ENCODE data around the gene PHF5A.

DNA sequence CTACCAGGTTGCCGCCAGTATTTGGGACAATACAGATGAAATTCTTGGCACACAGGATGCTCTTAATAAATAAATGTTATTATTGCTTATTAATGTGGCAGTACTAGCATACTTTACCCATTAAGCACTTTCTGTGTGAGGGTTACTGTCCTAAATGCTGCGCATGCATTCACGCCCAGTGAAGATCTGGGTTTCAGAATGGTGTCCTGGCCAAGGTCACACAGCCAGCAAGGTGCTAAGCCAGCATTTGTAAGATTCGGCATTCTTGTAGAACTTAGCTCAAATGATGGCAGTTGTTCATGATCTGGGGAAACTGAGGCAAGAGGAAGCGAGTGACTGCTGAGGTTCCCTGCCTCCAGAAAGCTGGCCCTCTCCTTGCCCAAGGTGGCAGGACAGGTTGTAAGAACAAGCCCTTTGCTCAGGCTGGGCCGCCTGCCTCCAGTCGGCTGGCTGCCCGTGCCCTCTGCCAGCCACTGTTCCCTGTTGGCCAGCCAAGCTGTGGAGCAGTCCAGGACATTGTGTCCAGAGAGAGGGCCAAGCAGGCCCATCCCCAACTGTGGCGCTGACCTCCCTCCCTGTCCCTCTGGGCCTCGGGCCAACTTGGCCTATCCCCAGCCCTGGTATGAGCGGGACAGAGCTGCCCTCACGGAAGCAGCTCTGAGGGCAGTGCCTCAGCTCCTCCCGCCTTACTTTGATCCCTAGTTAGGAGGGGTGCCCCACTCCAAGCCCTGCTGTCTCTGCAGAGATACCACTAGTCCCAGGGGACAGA lies 50.7 kb downstream of the PHF5A start:
- TF ChIP-seq, protein P1, sequence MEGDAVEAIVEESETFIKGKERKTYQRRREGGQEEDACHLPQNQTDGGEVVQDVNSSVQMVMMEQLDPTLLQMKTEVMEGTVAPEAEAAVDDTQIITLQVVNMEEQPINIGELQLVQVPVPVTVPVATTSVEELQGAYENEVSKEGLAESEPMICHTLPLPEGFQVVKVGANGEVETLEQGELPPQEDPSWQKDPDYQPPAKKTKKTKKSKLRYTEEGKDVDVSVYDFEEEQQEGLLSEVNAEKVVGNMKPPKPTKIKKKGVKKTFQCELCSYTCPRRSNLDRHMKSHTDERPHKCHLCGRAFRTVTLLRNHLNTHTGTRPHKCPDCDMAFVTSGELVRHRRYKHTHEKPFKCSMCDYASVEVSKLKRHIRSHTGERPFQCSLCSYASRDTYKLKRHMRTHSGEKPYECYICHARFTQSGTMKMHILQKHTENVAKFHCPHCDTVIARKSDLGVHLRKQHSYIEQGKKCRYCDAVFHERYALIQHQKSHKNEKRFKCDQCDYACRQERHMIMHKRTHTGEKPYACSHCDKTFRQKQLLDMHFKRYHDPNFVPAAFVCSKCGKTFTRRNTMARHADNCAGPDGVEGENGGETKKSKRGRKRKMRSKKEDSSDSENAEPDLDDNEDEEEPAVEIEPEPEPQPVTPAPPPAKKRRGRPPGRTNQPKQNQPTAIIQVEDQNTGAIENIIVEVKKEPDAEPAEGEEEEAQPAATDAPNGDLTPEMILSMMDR (IDR thresholded peaks at IDR 0.05; ENCODE audit: insufficient read depth, low read length, poor library complexity, severe bottlenecking): no peak
- TF ChIP-seq EZH2phosphoT487 (conservative IDR thresholded peaks at IDR 0.05; ENCODE audit: low read length): no peak
